ENCODE results near the gene UQCR11.

The UQCR11 gene

DNA sequence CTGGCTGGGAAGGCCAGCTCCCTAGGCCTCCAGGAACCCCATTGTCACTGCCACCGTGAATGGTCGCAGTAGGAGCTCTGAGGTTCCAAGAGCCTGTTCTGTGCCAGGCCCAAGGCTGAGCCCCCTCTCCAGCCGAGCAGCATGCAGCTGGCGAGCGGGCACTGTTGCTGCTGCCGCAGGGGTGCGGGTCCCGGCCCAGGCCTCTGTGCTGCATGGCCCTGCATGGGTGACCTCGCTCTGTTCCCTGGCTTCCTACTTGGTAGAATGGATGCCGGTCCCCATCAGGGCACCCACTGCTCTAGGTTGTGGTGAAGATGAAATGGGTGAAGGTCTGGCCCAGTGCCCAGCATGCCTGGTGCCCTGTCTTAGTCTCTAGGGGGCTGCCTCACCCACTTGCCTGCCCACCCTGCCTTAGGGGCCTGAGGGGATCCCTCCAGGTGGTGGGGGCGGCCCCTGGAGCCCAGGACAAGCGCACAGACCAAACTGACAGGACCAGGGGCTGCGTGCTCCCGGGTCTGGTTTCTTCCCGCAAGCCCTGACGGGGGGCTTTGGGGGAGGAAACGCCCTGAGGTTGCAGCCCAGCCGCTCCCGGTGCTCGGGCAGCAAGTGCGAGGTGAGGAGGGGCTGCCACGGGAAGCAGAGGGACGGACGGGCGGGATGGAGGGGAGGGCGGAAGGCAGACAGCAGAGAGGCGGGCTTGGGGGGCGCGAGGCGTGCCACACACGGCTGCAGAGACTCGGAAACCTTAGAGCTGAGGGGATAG, 8.7 kb upstream of the UQCR11 start:
- TF ChIP-seq, protein P1, sequence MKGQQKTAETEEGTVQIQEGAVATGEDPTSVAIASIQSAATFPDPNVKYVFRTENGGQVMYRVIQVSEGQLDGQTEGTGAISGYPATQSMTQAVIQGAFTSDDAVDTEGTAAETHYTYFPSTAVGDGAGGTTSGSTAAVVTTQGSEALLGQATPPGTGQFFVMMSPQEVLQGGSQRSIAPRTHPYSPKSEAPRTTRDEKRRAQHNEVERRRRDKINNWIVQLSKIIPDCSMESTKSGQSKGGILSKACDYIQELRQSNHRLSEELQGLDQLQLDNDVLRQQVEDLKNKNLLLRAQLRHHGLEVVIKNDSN (IDR thresholded peaks at IDR 0.05), result no peak
- TF ChIP-seq YY1 (IDR thresholded peaks at IDR 0.05; ENCODE audit: low read depth) (no peak), ZBTB7A (IDR thresholded peaks at IDR 0.05; ENCODE audit: low read depth) (no peak), TAF1 (IDR thresholded peaks at IDR 0.05; ENCODE audit: low read depth) (no peak), FOXM1 (IDR thresholded peaks at IDR 0.05; ENCODE audit: borderline replicate concordance, low read depth) (no peak)
- TF ChIP-seq, protein P2, sequence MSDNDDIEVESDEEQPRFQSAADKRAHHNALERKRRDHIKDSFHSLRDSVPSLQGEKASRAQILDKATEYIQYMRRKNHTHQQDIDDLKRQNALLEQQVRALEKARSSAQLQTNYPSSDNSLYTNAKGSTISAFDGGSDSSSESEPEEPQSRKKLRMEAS (IDR thresholded peaks at IDR 0.05), result no peak

DNA sequence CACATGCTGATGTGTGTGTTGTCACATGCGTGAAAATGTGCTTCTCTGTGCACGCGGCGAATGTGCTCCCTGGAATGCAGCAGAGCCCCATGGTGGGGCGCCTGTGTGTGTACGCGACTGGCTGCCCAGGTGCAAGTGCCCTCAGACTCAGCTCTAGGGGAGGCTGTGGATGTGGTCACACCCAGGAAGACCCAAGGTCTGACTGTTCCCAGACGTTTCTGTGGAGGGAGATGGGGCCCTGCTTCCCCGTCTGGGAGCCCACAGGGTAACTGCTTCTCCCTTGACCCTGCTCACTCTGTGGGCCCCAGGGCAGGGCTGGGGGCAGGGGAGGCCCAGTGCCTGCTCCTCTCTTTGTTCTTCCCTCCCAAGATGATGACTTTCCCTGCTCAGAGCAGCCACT, 7.9 kb upstream of the UQCR11 start:
- TF ChIP-seq CREB1 (IDR thresholded peaks at IDR 0.05; ENCODE audit: low read depth) (no peak), EP300 (IDR thresholded peaks at IDR 0.05; ENCODE audit: borderline replicate concordance) (no peak), EGR1 (IDR thresholded peaks at IDR 0.05) (no peak), ZBTB7A (IDR thresholded peaks at IDR 0.05; ENCODE audit: low read depth) (no peak), YY1 (IDR thresholded peaks at IDR 0.05; ENCODE audit: low read depth) (no peak), TAF1 (IDR thresholded peaks at IDR 0.05; ENCODE audit: low read depth) (no peak), NFIC (IDR thresholded peaks at IDR 0.05) (no peak), TCF12 (IDR thresholded peaks at IDR 0.05; ENCODE audit: low read depth) (no peak), RAD21 (IDR thresholded peaks at IDR 0.05; ENCODE audit: low read depth) (no peak), CEBPB (IDR thresholded peaks at IDR 0.05) (no peak), FOXM1 (IDR thresholded peaks at IDR 0.05; ENCODE audit: borderline replicate concordance, low read depth) (no peak), TEAD4 (IDR thresholded peaks at IDR 0.05) (no peak)
- TF ChIP-seq, protein P1 (IDR thresholded peaks at IDR 0.05), result no peak
- TF ChIP-seq, protein P3, sequence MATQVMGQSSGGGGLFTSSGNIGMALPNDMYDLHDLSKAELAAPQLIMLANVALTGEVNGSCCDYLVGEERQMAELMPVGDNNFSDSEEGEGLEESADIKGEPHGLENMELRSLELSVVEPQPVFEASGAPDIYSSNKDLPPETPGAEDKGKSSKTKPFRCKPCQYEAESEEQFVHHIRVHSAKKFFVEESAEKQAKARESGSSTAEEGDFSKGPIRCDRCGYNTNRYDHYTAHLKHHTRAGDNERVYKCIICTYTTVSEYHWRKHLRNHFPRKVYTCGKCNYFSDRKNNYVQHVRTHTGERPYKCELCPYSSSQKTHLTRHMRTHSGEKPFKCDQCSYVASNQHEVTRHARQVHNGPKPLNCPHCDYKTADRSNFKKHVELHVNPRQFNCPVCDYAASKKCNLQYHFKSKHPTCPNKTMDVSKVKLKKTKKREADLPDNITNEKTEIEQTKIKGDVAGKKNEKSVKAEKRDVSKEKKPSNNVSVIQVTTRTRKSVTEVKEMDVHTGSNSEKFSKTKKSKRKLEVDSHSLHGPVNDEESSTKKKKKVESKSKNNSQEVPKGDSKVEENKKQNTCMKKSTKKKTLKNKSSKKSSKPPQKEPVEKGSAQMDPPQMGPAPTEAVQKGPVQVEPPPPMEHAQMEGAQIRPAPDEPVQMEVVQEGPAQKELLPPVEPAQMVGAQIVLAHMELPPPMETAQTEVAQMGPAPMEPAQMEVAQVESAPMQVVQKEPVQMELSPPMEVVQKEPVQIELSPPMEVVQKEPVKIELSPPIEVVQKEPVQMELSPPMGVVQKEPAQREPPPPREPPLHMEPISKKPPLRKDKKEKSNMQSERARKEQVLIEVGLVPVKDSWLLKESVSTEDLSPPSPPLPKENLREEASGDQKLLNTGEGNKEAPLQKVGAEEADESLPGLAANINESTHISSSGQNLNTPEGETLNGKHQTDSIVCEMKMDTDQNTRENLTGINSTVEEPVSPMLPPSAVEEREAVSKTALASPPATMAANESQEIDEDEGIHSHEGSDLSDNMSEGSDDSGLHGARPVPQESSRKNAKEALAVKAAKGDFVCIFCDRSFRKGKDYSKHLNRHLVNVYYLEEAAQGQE (IDR thresholded peaks at IDR 0.05; ENCODE audit: low read depth), result no peak
- TF ChIP-seq, protein P2 (IDR thresholded peaks at IDR 0.05), result no peak

DNA sequence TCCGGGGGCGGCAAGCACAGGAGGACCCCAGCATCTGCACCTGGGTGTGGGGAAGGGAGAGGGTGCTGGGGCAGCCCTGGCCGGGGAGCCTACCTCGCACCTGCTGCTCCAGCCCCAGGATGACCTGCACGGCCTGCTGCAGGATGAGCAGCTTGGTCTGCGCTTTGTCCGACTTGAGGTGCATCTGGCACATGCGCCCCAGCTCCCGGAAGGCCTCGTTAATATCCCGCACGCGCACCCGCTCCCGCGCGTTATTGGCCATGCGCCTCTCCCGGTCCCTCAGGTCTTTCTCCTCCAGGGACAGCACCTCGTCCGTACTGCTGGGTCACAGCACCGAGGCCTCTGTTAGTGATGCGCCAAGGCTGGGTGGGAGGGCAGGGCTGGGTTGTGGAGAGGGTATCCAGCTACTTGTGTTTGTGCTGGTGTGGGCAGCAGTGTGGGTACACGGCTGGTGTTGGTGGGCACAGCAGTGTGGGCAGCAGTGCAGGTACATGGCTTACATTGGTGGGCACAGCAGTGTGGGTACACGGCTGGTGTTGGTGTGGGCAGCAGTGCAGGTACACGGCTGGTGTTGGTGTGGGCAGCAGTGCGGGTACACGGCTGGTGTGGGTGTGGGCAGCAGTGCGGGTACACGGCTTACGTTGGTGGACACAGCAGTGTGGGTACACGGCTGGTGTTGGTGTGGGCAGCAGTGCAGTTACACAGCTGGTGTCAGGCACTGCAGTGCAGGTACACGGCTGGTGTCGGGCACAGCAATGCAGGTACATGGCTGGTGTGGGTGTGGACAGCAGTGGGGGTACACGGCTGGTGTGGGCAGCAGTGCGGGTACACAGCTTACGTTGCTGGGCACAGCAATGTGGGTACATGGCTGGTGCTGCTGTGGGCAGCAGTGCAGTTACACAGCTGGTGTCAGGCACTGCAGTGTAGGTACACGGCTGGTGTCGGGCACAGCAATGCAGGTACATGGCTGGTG, 7.1 kb upstream of the UQCR11 start:
- TF ChIP-seq RAD21 (IDR thresholded peaks at IDR 0.05; ENCODE audit: low read depth), result no peak
- TF ChIP-seq CREB1 (IDR thresholded peaks at IDR 0.05; ENCODE audit: low read depth), result no peak

DNA sequence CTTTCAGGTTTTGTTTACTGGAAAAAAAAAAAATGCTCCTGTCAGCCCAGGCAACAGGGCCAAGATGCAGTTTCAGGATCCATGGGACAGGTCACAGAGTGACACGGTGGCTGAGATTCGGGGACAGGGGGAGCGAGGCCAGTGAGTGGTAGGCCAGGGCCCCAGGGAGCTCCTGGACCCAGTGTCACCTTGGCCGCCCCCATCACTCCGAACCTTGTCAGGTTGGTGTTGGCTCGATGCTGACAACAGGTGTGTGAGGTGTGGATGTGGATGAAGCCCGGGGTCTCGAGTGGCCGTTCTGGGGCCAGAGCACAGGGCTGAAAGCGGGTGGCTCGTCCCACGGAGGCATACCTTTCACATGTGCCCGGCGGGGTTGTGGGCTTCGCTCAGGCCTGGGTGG, 6.1 kb upstream of the UQCR11 start:
- TF ChIP-seq, protein P1 (IDR thresholded peaks at IDR 0.05), result no peak
- TF ChIP-seq RAD21 (IDR thresholded peaks at IDR 0.05; ENCODE audit: low read depth) (no peak), NFIC (IDR thresholded peaks at IDR 0.05) (no peak), CREB1 (IDR thresholded peaks at IDR 0.05; ENCODE audit: low read depth) (no peak), TAF1 (IDR thresholded peaks at IDR 0.05; ENCODE audit: low read depth) (no peak), ZBTB7A (IDR thresholded peaks at IDR 0.05; ENCODE audit: low read depth) (no peak), YY1 (IDR thresholded peaks at IDR 0.05; ENCODE audit: low read depth) (no peak), EGR1 (IDR thresholded peaks at IDR 0.05) (no peak), CEBPB (IDR thresholded peaks at IDR 0.05) (no peak), FOXM1 (IDR thresholded peaks at IDR 0.05; ENCODE audit: borderline replicate concordance, low read depth) (no peak), EP300 (IDR thresholded peaks at IDR 0.05; ENCODE audit: borderline replicate concordance) (no peak)
- TF ChIP-seq, protein P3 (IDR thresholded peaks at IDR 0.05; ENCODE audit: low read depth), result no peak

DNA sequence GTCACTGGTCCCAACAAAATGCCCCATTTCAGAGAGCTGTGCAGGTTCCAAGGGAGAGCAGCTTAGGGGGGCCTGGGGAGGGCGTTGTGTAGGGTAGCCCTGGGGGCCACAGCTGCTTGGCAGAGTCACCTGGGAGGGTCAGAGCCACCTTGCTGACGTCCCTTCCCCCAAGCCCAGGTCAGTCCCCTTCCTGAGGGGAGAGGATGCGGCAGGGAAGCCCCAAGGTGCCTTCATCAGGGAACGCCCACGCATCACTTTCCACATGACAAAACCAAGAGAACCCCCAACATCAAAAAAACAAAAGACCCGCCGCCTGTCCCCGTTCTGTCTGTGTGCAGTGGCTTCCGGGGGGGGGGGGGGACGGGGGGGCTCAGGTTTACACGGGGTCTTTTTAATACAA, 5.3 kb upstream of the UQCR11 start:
- TF ChIP-seq TAF1 (IDR thresholded peaks at IDR 0.05; ENCODE audit: low read depth) (no peak), YY1 (IDR thresholded peaks at IDR 0.05; ENCODE audit: low read depth) (no peak), CREB1 (IDR thresholded peaks at IDR 0.05; ENCODE audit: low read depth) (no peak), TCF12 (IDR thresholded peaks at IDR 0.05; ENCODE audit: low read depth) (no peak), CEBPB (IDR thresholded peaks at IDR 0.05) (no peak), FOXM1 (IDR thresholded peaks at IDR 0.05; ENCODE audit: borderline replicate concordance, low read depth) (no peak)
- TF ChIP-seq, protein P1 (IDR thresholded peaks at IDR 0.05), result no peak
- TF ChIP-seq, protein P3 (IDR thresholded peaks at IDR 0.05; ENCODE audit: low read depth), result no peak
- TF ChIP-seq, protein P2 (IDR thresholded peaks at IDR 0.05), result no peak
